PFSK-1 (cell line): ENCODE measurements around the gene CEP72.

ENCODE experiments used
- POLR2AphosphoS5 ChIP-seq: IDR thresholded peaks from 2 replicates; pipeline ENCODE4 v1.6.1; 2012; ENCODE audit warnings: low read depth, mild to moderate bottlenecking, control low read depth, low read length, moderate library complexity
- SIN3A ChIP-seq: IDR thresholded peaks from 2 replicates; pipeline ENCODE4 v1.6.1; 2012; ENCODE audit warnings: mild to moderate bottlenecking, low read length, moderate library complexity, borderline replicate concordance; ENCODE audit not compliant: insufficient read depth
- TAF1 ChIP-seq: IDR thresholded peaks from 2 replicates; pipeline ENCODE4 v1.6.1; 2012; ENCODE audit warnings: low read length, control low read depth, borderline replicate concordance; ENCODE audit not compliant: insufficient read depth
- TF ChIP-seq, protein P1 (sequence below), 2 experiments: IDR thresholded peaks; 2 replicates each; pipeline versions ENCODE4 v1.6.1 to v1.8.0; 2011 to 2012; ENCODE audit warnings: low read depth in 2 of 2, low read length in 2 of 2, control low read depth in 1 of 2, inconsistent platforms in 1 of 2, mild to moderate bottlenecking in 1 of 2, moderate library complexity in 1 of 2; ENCODE audit not compliant: insufficient read depth in 1 of 2

DNA sequence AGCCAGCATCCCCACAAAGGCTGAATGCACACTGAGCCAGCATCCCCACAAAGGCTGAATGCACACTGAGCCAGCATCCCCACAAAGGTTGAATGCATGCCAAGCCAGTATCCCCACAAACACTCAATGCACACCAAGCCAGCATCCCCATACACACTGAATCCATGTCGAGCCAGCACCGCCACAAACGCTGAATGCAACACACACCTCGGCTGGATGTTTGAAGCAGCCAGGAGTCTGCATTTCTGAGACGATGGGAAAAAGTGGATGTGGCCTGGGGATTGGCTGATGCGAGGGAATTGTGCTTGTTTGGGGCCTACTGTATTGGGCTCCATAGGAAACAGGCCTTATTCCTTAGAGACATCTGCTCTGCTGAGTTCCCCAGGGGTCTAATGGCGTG, 30.9 kb upstream of the CEP72 start:
- no peak for TF ChIP-seq POLR2AphosphoS5
- TF ChIP-seq TAF1: no peak
- TF ChIP-seq SIN3A: no peak
- TF ChIP-seq, protein P1, sequence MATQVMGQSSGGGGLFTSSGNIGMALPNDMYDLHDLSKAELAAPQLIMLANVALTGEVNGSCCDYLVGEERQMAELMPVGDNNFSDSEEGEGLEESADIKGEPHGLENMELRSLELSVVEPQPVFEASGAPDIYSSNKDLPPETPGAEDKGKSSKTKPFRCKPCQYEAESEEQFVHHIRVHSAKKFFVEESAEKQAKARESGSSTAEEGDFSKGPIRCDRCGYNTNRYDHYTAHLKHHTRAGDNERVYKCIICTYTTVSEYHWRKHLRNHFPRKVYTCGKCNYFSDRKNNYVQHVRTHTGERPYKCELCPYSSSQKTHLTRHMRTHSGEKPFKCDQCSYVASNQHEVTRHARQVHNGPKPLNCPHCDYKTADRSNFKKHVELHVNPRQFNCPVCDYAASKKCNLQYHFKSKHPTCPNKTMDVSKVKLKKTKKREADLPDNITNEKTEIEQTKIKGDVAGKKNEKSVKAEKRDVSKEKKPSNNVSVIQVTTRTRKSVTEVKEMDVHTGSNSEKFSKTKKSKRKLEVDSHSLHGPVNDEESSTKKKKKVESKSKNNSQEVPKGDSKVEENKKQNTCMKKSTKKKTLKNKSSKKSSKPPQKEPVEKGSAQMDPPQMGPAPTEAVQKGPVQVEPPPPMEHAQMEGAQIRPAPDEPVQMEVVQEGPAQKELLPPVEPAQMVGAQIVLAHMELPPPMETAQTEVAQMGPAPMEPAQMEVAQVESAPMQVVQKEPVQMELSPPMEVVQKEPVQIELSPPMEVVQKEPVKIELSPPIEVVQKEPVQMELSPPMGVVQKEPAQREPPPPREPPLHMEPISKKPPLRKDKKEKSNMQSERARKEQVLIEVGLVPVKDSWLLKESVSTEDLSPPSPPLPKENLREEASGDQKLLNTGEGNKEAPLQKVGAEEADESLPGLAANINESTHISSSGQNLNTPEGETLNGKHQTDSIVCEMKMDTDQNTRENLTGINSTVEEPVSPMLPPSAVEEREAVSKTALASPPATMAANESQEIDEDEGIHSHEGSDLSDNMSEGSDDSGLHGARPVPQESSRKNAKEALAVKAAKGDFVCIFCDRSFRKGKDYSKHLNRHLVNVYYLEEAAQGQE (IDR thresholded peaks at IDR 0.05; ENCODE audit: insufficient read depth in 1 of 2, low read depth in 2 of 2, low read length in 2 of 2): no peak
